CD14-positive monocyte (primary cell): ENCODE results near the gene CHST12. TPM values are rescaled to one million over a fixed set of nuclear protein-coding genes. Genes with fewer than 3 reads are reported as not detected.

Experiments
- DNase-seq, 3 donors: peaks; one replicate each; pipeline ENCODE4 v3.0.0-alpha.2; 2011 to 2022
- H2AFZ ChIP-seq: 2 replicates; pipeline ENCODE4 v1.6.0; 2012; ENCODE audit warnings: mild to moderate bottlenecking, low read depth, low read length, inconsistent platforms; ENCODE audit not compliant: insufficient read depth, poor library complexity, severe bottlenecking
- H3K27ac ChIP-seq, 2 donors: 1 replicate in 1 of 2; 2 replicates in 1 of 2; pipeline ENCODE4 v1.5.1; 2012 to 2013; ENCODE audit warnings: low read length in 2 of 2, control low read depth in 1 of 2, inconsistent platforms in 1 of 2, low read depth in 1 of 2, mild to moderate bottlenecking in 1 of 2
- H3K27me3 ChIP-seq, 2 donors: one replicate each; pipeline versions ENCODE4 v1.6.0 to v1.6.1; 2011 to 2013; ENCODE audit warnings: low read length in 2 of 2; ENCODE audit not compliant: control insufficient read depth in 2 of 2, insufficient read depth in 2 of 2
- H3K36me3 ChIP-seq, 2 donors: replicated peaks in 1 of 2; 1 replicate in 1 of 2; 2 replicates in 1 of 2; pipeline versions ENCODE4 v1.5.1 to v1.6.1; 2012 to 2013; ENCODE audit warnings: low read length in 2 of 2, control low read depth in 1 of 2, inconsistent platforms in 1 of 2, mild to moderate bottlenecking in 1 of 2; ENCODE audit not compliant: insufficient read depth in 2 of 2, control insufficient read depth in 1 of 2
- H3K4me1 ChIP-seq, 2 donors: 1 replicate in 1 of 2; 2 replicates in 1 of 2; pipeline versions ENCODE4 v1.5.1 to v1.6.1; 2012 to 2013; ENCODE audit warnings: low read length in 2 of 2, control low read depth in 1 of 2, inconsistent platforms in 1 of 2, mild to moderate bottlenecking in 1 of 2, moderate library complexity in 1 of 2; ENCODE audit not compliant: insufficient read depth in 2 of 2, control insufficient read depth in 1 of 2
- H3K4me2 ChIP-seq: replicated peaks from 2 replicates; pipeline ENCODE3; 2012; ENCODE audit warnings: low read length, moderate library complexity, mild to moderate bottlenecking; ENCODE audit not compliant: poor library complexity, severe bottlenecking; ENCODE audit errors: extremely low read depth
- H3K4me3 ChIP-seq, 3 experiments: fragments of 200-600 bp in 1 of 3; sonication (generic) in 1 of 3; replicated peaks in 1 of 3; 1 replicate in 2 of 3; 2 replicates in 1 of 3; pipeline ENCODE4 v1.5.1; 2011 to 2013; ENCODE audit warnings: low read length in 3 of 3, mild to moderate bottlenecking in 3 of 3, control low read depth in 2 of 3, low read depth in 2 of 3, inconsistent platforms in 1 of 3, moderate library complexity in 1 of 3
- H3K79me2 ChIP-seq: 2 replicates; pipeline ENCODE4 v1.6.0; 2012; ENCODE audit warnings: mild to moderate bottlenecking, control low read depth, inconsistent platforms, low read length, moderate library complexity; ENCODE audit not compliant: insufficient read depth
- H3K9ac ChIP-seq: 2 replicates; pipeline ENCODE4 v1.6.0; 2017; ENCODE audit warnings: low read length, mild to moderate bottlenecking; ENCODE audit not compliant: insufficient read depth, poor library complexity, severe bottlenecking
- H3K9me3 ChIP-seq, 2 donors: replicated peaks in 1 of 2; 1 replicate in 1 of 2; 2 replicates in 1 of 2; pipeline versions ENCODE4 v1.5.1 to v1.6.1; 2012 to 2013; ENCODE audit warnings: low read length in 2 of 2, control low read depth in 1 of 2; ENCODE audit not compliant: control insufficient read depth in 1 of 2, insufficient read depth in 1 of 2
- H4K20me1 ChIP-seq: 2 replicates; pipeline ENCODE4 v1.6.0; 2012; ENCODE audit warnings: mild to moderate bottlenecking, low read length, control low read depth, moderate library complexity; ENCODE audit not compliant: insufficient read depth
- H3K27ac Mint-ChIP-seq, 7 donors: one replicate each; pipeline ENCODE4 v1.8.0; 2020; ENCODE audit warnings: mild to moderate bottlenecking in 7 of 7, mixed read lengths in 7 of 7, moderate library complexity in 6 of 7, inconsistent platforms in 2 of 7
- H3K27me3 Mint-ChIP-seq, 3 donors: one replicate each; pipeline ENCODE4 v1.8.0; 2021 to 2022; ENCODE audit warnings: low read depth in 3 of 3, mild to moderate bottlenecking in 3 of 3, mixed read lengths in 3 of 3, moderate library complexity in 3 of 3, inconsistent platforms in 1 of 3
- H3K36me3 Mint-ChIP-seq, 2 donors: one replicate each; pipeline ENCODE4 v1.8.0; 2020; ENCODE audit warnings: mixed read lengths in 2 of 2, inconsistent platforms in 1 of 2, mild to moderate bottlenecking in 1 of 2
- H3K4me1 Mint-ChIP-seq: one replicate; pipeline ENCODE4 v1.8.0; 2020; ENCODE audit warnings: mild to moderate bottlenecking, mixed read lengths
- H3K4me3 Mint-ChIP-seq, 2 donors: one replicate each; pipeline ENCODE4 v1.8.0; 2020; ENCODE audit warnings: mild to moderate bottlenecking in 2 of 2, mixed read lengths in 2 of 2, moderate library complexity in 1 of 2
- H3K9me3 Mint-ChIP-seq, 7 donors: one replicate each; pipeline ENCODE4 v1.8.0; 2020 to 2022; ENCODE audit warnings: mixed read lengths in 7 of 7, mild to moderate bottlenecking in 6 of 7, moderate library complexity in 6 of 7, inconsistent platforms in 2 of 7
- CTCF ChIP-seq: fragments of 200-600 bp; IDR thresholded peaks from one replicate; pipeline ENCODE4 v1.8.0; 2022; ENCODE audit warnings: antibody characterized with exemption, mild to moderate bottlenecking
- WGBS: methylation state at CpG from one replicate; pipeline ENCODE4 v1.1.5; 2013; ENCODE audit warnings: missing lambda C conversion rate; ENCODE audit not compliant: insufficient coverage; 5-methylcytosine and 5-hydroxymethylcytosine counted together
- intact Hi-C, 2 donors: fragments of 100-400 bp; cut with micrococcal nuclease; formaldehyde crosslinking; loops; one replicate each; pipeline versions ENCODE4 v1.15.0 to v1.15.1; 2023
- polyA plus RNA-seq, 3 donors: library from polyadenylated mRNA; depleted of rRNA in 1 of 3; unstranded in 2 of 3; stranded (reverse) in 1 of 3; fragments of 300-500 nt in 2 of 3; fragments of >200 nt in 1 of 3; fragmentation: Illumina TruSeq in 2 of 3; gene quantifications; 1 replicate in 2 of 3; 2 replicates in 1 of 3; pipeline ENCODE4 v1.2.3, GENCODE V29; 2012 to 2021

The CHST12 gene
- polyA plus RNA-seq, 3 donors: 5.8 to 10.6 (median 7.5) TPM

DNA sequence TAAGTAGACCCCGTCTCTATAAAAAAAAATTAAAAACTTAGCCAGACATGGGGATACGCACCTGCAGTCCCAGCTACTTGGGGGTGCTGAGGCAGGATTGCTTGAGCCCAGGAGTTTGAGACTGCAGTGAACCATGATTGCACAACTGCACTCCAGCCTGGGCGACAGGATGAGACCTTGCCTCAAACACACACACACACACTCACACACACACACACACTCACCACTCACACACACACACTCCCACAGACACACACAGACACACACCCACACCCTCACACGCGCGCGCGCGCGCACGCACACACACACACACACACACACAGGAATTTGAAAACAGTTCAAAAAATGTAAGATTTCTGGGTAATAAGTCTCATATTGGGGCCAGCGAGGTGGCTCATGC, 81.5 kb downstream of the CHST12 start:
- H3K27me3 Mint-ChIP-seq: peaks cover 9 to 25% (median 13%) of the 10 kb centered on the region in 3 donors
- peaks cover 0 to 5% of the 10 kb centered on the region in 2 donors for H3K4me1 ChIP-seq
- H3K4me3 ChIP-seq: no peak overlapping the region
- no peak for TF ChIP-seq CTCF
- no peak overlapping the region for H3K9ac ChIP-seq
- no peak overlapping the region for H3K27ac ChIP-seq
- H3K4me2 ChIP-seq: no peak overlapping the region
- intact Hi-C loops: no loop called here
- H4K20me1 ChIP-seq: no peaks in the 10 kb centered on the region
- peaks cover 5% of the 10 kb centered on the region for H3K4me1 Mint-ChIP-seq
- no peaks in the 10 kb centered on the region for H3K27me3 ChIP-seq
- H2AFZ ChIP-seq: no peak overlapping the region
- H3K36me3 ChIP-seq: no peaks in the 10 kb centered on the region
- H3K9me3 Mint-ChIP-seq: peaks cover 11 to 17% (median 13%) of the 10 kb centered on the region in 7 donors
- H3K9me3 ChIP-seq: peaks cover 11 to 15% of the 10 kb centered on the region in 2 donors
- peaks cover 3 to 5% of the 10 kb centered on the region in 2 donors for H3K36me3 Mint-ChIP-seq
- H3K27ac Mint-ChIP-seq: no peak overlapping the region
- no peaks in the 10 kb centered on the region for H3K79me2 ChIP-seq
- WGBS: 50% methylated on average over 3 of the region's 12 CpGs
- H3K4me3 Mint-ChIP-seq: no peak overlapping the region
- DNase-seq: no peak

- intact Hi-C loops: no loop called here
- no peaks in the 10 kb centered on the region for H3K36me3 ChIP-seq
- H3K4me2 ChIP-seq: no peak overlapping the region
Observed at GRCh38 chr7:2487586-2488271, 84.3 kb downstream of the CHST12 start.

More at GRCh38 chr7:2487586-2488271, 84.3 kb downstream of the CHST12 start:
- no peak overlapping the region for H3K27ac ChIP-seq
- TF ChIP-seq CTCF: no peak
- WGBS: 94% methylated on average over 9 of the region's 14 CpGs
- H3K4me3 ChIP-seq: no peak overlapping the region
- no peak overlapping the region for H3K4me3 Mint-ChIP-seq
- H3K9me3 ChIP-seq: peaks cover 8 to 11% of the 10 kb centered on the region in 2 donors
- H3K27me3 Mint-ChIP-seq: peaks cover 8 to 27% (median 8%) of the 10 kb centered on the region in 3 donors
- no peaks in the 10 kb centered on the region for H4K20me1 ChIP-seq
- peaks cover 8 to 14% (median 10%) of the 10 kb centered on the region in 7 donors for H3K9me3 Mint-ChIP-seq
- peaks cover 3 to 4% of the 10 kb centered on the region in 2 donors for H3K36me3 Mint-ChIP-seq
- H3K4me1 ChIP-seq: peaks cover 0 to 5% of the 10 kb centered on the region in 2 donors
- no peak overlapping the region for H3K27ac Mint-ChIP-seq
- H3K9ac ChIP-seq: no peak overlapping the region
- H3K79me2 ChIP-seq: no peaks in the 10 kb centered on the region
- no peaks in the 10 kb centered on the region for H3K27me3 ChIP-seq
- no peak for DNase-seq
- H2AFZ ChIP-seq: no peak overlapping the region
- H3K4me1 Mint-ChIP-seq: peaks cover 5% of the 10 kb centered on the region
